ENCODE data around the gene GTF3C1.
A peak's percentile ranks its signal among the peaks of the same experiment; 100 is the strongest.

The GTF3C1 gene

GRCh38 chr16:27427538-27427937 lies 122.2 kb downstream of the GTF3C1 start:
- no peak for DNase-seq (ENCODE audit: low read depth in 2 of 2)

GRCh38 chr16:27426423-27427408 lies 123.0 kb downstream of the GTF3C1 start:
- peak; percentile 59 to 70 for DNase-seq (ENCODE audit: low read depth in 2 of 2)

GRCh38 chr16:27425961-27426360 lies 123.8 kb downstream of the GTF3C1 start:
- no peak for DNase-seq (ENCODE audit: low read depth in 2 of 2)

- no peak for DNase-seq (ENCODE audit: low read depth in 2 of 2)
Measured at GRCh38 chr16:27424772-27425498, 124.8 kb downstream of the GTF3C1 start.

- DNase-seq (ENCODE audit: low read depth in 2 of 2), result no peak
Measured at GRCh38 chr16:27421961-27422740, 127.6 kb downstream of the GTF3C1 start.

GRCh38 chr16:27417047-27417671 lies 132.6 kb downstream of the GTF3C1 start:
- DNase-seq (ENCODE audit: low read depth in 2 of 2), result no peak

- no peak for DNase-seq (ENCODE audit: low read depth in 2 of 2)
Measured at GRCh38 chr16:27414788-27415431, 134.8 kb downstream of the GTF3C1 start.

GRCh38 chr16:27413956-27414355 lies 135.8 kb downstream of the GTF3C1 start:
- no peak for DNase-seq (ENCODE audit: low read depth in 2 of 2)

- DNase-seq (ENCODE audit: low read depth in 2 of 2), result no peak
Measured at GRCh38 chr16:27410761-27411160, 139.0 kb downstream of the GTF3C1 start.
